SK-N-SH (cell line): ENCODE measurements around the gene PRC1. TPM values are rescaled to one million over a fixed set of nuclear protein-coding genes. Genes with fewer than 3 reads are reported as not detected.

ENCODE experiments used
- CTCF ChIA-PET: fragments of 300-600, 350-600 bp; formaldehyde crosslinking; extraction: SDS; loops from one replicate; lab custom pipeline; 2021; lab: Yijun Ruan, JAX
- POLR2A ChIA-PET: fragments of 350-600 bp; sonication (Branson Sonifier 250); formaldehyde crosslinking; extraction: SDS; loops from one replicate; lab custom pipeline; 2020; ENCODE audit warnings: antibody characterized with exemption, inconsistent platforms; lab: Yijun Ruan, JAX
- DNase-seq: peaks from one replicate; pipeline ENCODE4 v3.0.0; 2012
- H2AFZ ChIP-seq: fragments of 200-600 bp; sonication (generic); 2 replicates; pipeline ENCODE4 v1.8.1; 2016; ENCODE audit warnings: antibody characterized with exemption, mild to moderate bottlenecking, low read depth
- H3F3A ChIP-seq: fragments of 200-600 bp; sonication (generic); replicated peaks from 2 replicates; pipeline ENCODE3; 2016; ENCODE audit warnings: antibody characterized with exemption, mild to moderate bottlenecking; ENCODE audit not compliant: insufficient read depth
- H3K27ac ChIP-seq, 2 experiments: fragments of 200-500 bp in 1 of 2; fragments of 200-600 bp in 1 of 2; sonication (Bioruptor generic) in 1 of 2; sonication (generic), shearing (Covaris generic) in 1 of 2; 2 replicates each; pipeline versions ENCODE4 v1.5.1 to v1.6.1; 2014 to 2016; ENCODE audit warnings: low read depth in 2 of 2, inconsistent platforms in 1 of 2, low read length in 1 of 2, mild to moderate bottlenecking in 1 of 2, mixed read lengths in 1 of 2
- H3K27me3 ChIP-seq: fragments of 200-600 bp; sonication (generic), shearing (Covaris generic); 2 replicates; pipeline ENCODE4 v1.6.1; 2016; ENCODE audit warnings: mixed run types; ENCODE audit not compliant: insufficient read depth
- H3K36me3 ChIP-seq, 2 experiments: fragments of 200-500 bp in 1 of 2; fragments of 200-600 bp in 1 of 2; sonication (Bioruptor generic) in 1 of 2; sonication (generic) in 1 of 2; replicated peaks in 1 of 2; 2 replicates each; pipeline versions ENCODE3 to v1.5.1; 2014 to 2016; ENCODE audit warnings: low read length in 1 of 2, mild to moderate bottlenecking in 1 of 2; ENCODE audit not compliant: insufficient read depth in 2 of 2, control insufficient read depth in 1 of 2
- H3K4me1 ChIP-seq, 2 experiments: fragments of 200-500 bp in 1 of 2; fragments of 200-600 bp in 1 of 2; sonication (Bioruptor generic) in 1 of 2; sonication (generic), shearing (Covaris generic) in 1 of 2; 2 replicates each; pipeline versions ENCODE4 v1.5.1 to v1.6.1; 2014 to 2016; ENCODE audit warnings: low read depth in 1 of 2, low read length in 1 of 2, mixed run types in 1 of 2; ENCODE audit not compliant: insufficient read depth in 2 of 2, control insufficient read depth in 1 of 2
- H3K4me2 ChIP-seq: fragments of 200-600 bp; sonication (generic), shearing (Covaris generic); 2 replicates; pipeline ENCODE4 v1.6.1; 2017; ENCODE audit warnings: mixed run types
- H3K4me3 ChIP-seq, 2 experiments: fragments of 200-500 bp in 1 of 2; fragments of 200-600 bp in 1 of 2; sonication (Bioruptor generic) in 1 of 2; sonication (generic), shearing (Covaris generic) in 1 of 2; 2 replicates each; pipeline versions ENCODE4 v1.5.1 to v1.8.1; 2014 to 2016; ENCODE audit warnings: low read depth in 2 of 2, inconsistent platforms in 1 of 2, low read length in 1 of 2, mild to moderate bottlenecking in 1 of 2, mixed read lengths in 1 of 2, moderate library complexity in 1 of 2
- H3K79me2 ChIP-seq: fragments of 200-600 bp; sonication (generic); 2 replicates; pipeline ENCODE4 v1.8.1; 2017; ENCODE audit warnings: mild to moderate bottlenecking; ENCODE audit not compliant: insufficient read depth
- H3K9ac ChIP-seq: fragments of 200-600 bp; sonication (generic); 2 replicates; pipeline ENCODE4 v1.6.1; 2017; ENCODE audit warnings: mixed run types
- H3K9me2 ChIP-seq: fragments of 200-600 bp; sonication (generic); 2 replicates; pipeline ENCODE4 v1.6.1; 2017; ENCODE audit warnings: mixed run types
- H3K9me3 ChIP-seq: fragments of 200-600 bp; sonication (generic); 2 replicates; pipeline ENCODE4 v1.6.1; 2017; ENCODE audit warnings: mixed run types, mild to moderate bottlenecking, moderate library complexity
- H4K20me1 ChIP-seq: fragments of 200-600 bp; sonication (generic); 2 replicates; pipeline ENCODE4 v1.6.1; 2017; ENCODE audit warnings: mild to moderate bottlenecking, mixed run types; ENCODE audit not compliant: insufficient read depth
- CTCF ChIP-seq: fragments of 200-600 bp; sonication (generic); IDR thresholded peaks from 2 replicates; pipeline ENCODE4 v1.6.1; 2017; ENCODE audit warnings: antibody characterized with exemption, mild to moderate bottlenecking, moderate library complexity
- FOXJ3 ChIP-seq: sonication (generic); formaldehyde crosslinking; IDR thresholded peaks from 2 replicates; pipeline ENCODE4 v1.5.1; 2020; ENCODE audit warnings: mild to moderate bottlenecking, missing genetic modification reagents
- GABPA ChIP-seq: IDR thresholded peaks from 2 replicates; pipeline ENCODE4 v1.4.0; 2012; ENCODE audit warnings: low read depth, mild to moderate bottlenecking
- GATA2 ChIP-seq: sonication (generic); formaldehyde crosslinking; IDR thresholded peaks from 2 replicates; pipeline ENCODE4 v1.5.0; 2020; ENCODE audit warnings: mild to moderate bottlenecking, missing genetic modification reagents
- IRF3 ChIP-seq: fragments of 150-350 bp; IDR thresholded peaks from 2 replicates; pipeline ENCODE4 v1.6.1; 2016; ENCODE audit warnings: mild to moderate bottlenecking, low read depth, low read length
- NRF1 ChIP-seq: IDR thresholded peaks from 2 replicates; pipeline ENCODE4 v1.6.1; 2012; ENCODE audit warnings: low read depth, mild to moderate bottlenecking, low read length
- POLR2AphosphoS5 ChIP-seq: IDR thresholded peaks from 2 replicates; pipeline ENCODE4 v1.6.1; 2012; ENCODE audit warnings: low read depth, low read length
- RAD21 ChIP-seq: IDR thresholded peaks from 2 replicates; pipeline ENCODE4 v1.6.1; 2012; ENCODE audit warnings: mild to moderate bottlenecking, low read length
- RFX5 ChIP-seq: IDR thresholded peaks from 2 replicates; pipeline ENCODE4 v1.6.1; 2012; ENCODE audit warnings: mild to moderate bottlenecking, improper control_type of control experiment, low read length
- SIN3A ChIP-seq: IDR thresholded peaks from 2 replicates; pipeline ENCODE4 v1.6.1; 2012; ENCODE audit warnings: low read depth, mild to moderate bottlenecking, low read length, moderate library complexity, borderline replicate concordance
- TCF12 ChIP-seq: IDR thresholded peaks from 2 replicates; pipeline ENCODE4 v1.4.0; 2012
- USF2 ChIP-seq: fragments of 150-350 bp; IDR thresholded peaks from 2 replicates; pipeline ENCODE4 v1.6.1; 2017; ENCODE audit warnings: antibody characterized with exemption, low read length, low read depth, borderline replicate concordance
- YY1 ChIP-seq: IDR thresholded peaks from 2 replicates; pipeline ENCODE4 v1.4.0; 2012; ENCODE audit warnings: low read depth, mild to moderate bottlenecking
- ZBTB33 ChIP-seq: IDR thresholded peaks from 2 replicates; pipeline ENCODE4 v1.4.0; 2012; ENCODE audit warnings: low read depth, borderline replicate concordance
- WGBS: methylation state at CpG from one replicate; pipeline ENCODE4 v1.1.6; 2017; ENCODE audit warnings: low lambda C conversion rate; 5-methylcytosine and 5-hydroxymethylcytosine counted together
- polyA plus RNA-seq, 3 experiments: library from polyadenylated mRNA; depleted of rRNA; stranded (reverse); fragments of >200 nt; gene quantifications; 2 replicates each; pipeline ENCODE4 v1.2.3, GENCODE V29; 2012
- TF ChIP-seq, protein P1 (sequence below): IDR thresholded peaks from 2 replicates; pipeline ENCODE4; 2012

The PRC1 gene
- polyA plus RNA-seq, 1 of the 3 experiments (the other 2 are of a cell fraction): 125 TPM

DNA sequence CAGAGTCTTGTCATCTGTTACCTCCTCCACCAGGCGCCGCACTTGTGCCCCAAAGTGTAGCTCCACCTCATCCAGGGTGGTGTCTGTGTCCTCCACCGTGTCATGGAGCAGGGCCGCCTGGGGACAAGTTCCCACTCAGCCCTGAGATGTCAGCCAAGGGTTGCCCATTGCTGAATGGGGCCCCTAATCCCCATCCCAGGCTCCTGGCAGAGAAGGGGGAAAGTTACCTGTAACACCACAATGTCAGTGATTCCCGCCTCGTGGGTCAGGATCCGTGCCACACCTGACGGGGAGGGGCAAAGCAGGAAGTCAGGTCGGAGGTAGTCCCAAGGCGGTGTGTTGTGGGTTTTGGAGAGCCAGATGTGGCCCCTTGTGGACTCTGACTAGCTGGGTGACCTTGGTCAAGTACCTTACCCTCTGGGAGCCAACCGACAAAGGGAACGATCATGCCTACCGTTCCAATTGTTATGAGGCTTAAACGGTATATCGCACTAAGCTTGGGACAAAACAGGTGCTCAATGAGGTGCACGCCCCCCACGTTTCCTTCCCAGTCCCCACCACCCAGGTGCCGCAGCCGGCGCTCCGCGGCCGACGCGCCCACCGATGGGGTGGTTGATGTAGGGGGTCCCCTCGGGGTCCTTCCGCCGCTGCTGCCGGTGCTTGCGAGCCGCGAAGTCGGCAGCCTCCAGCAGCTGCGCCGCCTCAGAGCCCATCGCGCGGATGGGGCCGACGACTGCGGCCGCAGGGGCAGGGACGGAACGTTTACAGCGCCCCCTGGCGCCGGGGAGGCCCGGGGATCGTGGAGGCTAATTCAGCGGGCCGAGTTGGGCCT, 62.3 kb downstream of the PRC1 start, which contains the start of gene HDDC3 (continued):
- TF ChIP-seq USF2: no peak
- TF ChIP-seq SIN3A: peak; percentile 85; the same call in 1 of the 2 replicates
- TF ChIP-seq GATA2 (CRISPR knock-in tag): no peak
- TF ChIP-seq RAD21: peak; percentile 48
- peak; percentile 87 for TF ChIP-seq CTCF
- peak; percentile 73 for TF ChIP-seq POLR2AphosphoS5
- TF ChIP-seq NRF1: peak; percentile 28; the same call in 1 of the 2 replicates
- TF ChIP-seq, protein P1, sequence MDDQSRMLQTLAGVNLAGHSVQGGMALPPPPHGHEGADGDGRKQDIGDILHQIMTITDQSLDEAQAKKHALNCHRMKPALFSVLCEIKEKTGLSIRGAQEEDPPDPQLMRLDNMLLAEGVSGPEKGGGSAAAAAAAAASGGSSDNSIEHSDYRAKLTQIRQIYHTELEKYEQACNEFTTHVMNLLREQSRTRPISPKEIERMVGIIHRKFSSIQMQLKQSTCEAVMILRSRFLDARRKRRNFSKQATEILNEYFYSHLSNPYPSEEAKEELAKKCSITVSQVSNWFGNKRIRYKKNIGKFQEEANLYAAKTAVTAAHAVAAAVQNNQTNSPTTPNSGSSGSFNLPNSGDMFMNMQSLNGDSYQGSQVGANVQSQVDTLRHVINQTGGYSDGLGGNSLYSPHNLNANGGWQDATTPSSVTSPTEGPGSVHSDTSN: peak; percentile 9; the same call in 1 of the 2 replicates
- no peak for TF ChIP-seq IRF3
- peak; percentile 70 for TF ChIP-seq YY1
- TF ChIP-seq, all 33 proteins: peak for 14

GRCh38 chr15:90931575-90931827, 62.8 kb downstream of the PRC1 start:
- Histone ChIP-seq H3K79me2 (peaks cover 14% of the 10 kb centered on the region), H3K9me3 (no peaks in the 10 kb centered on the region), H3K4me3 (peak overlapping the region; percentile 84 to 89), H4K20me1 (no peaks in the 10 kb centered on the region), H3K36me3 (no peaks in the 10 kb centered on the region)
- 45% methylated on average over 6 of the region's 6 CpGs for WGBS
- TF ChIP-seq GABPA (no peak), ZBTB33 (no peak), TCF12 (no peak), GATA2 (CRISPR knock-in tag) (no peak), RFX5 (no peak), USF2 (no peak), FOXJ3 (CRISPR knock-in tag) (no peak)
- TF ChIP-seq, all 33 proteins: peak for 0
- H2AFZ ChIP-seq: peak overlapping the region; percentile 91; the same call in 1 of the 2 replicates
- DNase-seq: no peak
- peak overlapping the region; percentile 97 for H3K4me2 ChIP-seq
- peaks cover 22% of the 10 kb centered on the region for H3F3A ChIP-seq
- peaks cover 11 to 40% of the 10 kb centered on the region in 2 experiments; a peak in 2 of 4 replicates for H3K4me1 ChIP-seq
- ChIA-PET POLR2A (interaction anchor here (2.2 to 4.8 kb wide), 4 partner anchors 22 to 36 kb away, joined by 8 to 23 read pairs (median 10); partner anchors contain the start of genes MAN2A2 and RCCD1), CTCF (interaction anchor here (0.6 to 11.5 kb wide), 21 partner anchors 13 to 341 kb away, joined by 3 to 142 read pairs (median 8); partner anchors contain the start of genes FES, FURIN, MAN2A2 and RCCD1)
- H3K9me2 ChIP-seq: no peaks in the 10 kb centered on the region
- H3K9ac ChIP-seq: peak overlapping the region; percentile 74; the same call in 1 of the 2 replicates
- peak overlapping the region in 1 of 2 experiments; percentile 80; a peak in 2 of 4 replicates for H3K27ac ChIP-seq
- H3K27me3 ChIP-seq: no peaks in the 10 kb centered on the region
